Measurements from ENCODE around the gene CASR.
A peak's percentile ranks its signal among the peaks of the same experiment; 100 is the strongest.

CASR gene

GRCh38 chr3:122258757-122259371, 75.4 kb downstream of the CASR start:
- no peak for DNase-seq (ENCODE audit: low read depth)

GRCh38 chr3:122260206-122260605, 76.7 kb downstream of the CASR start:
- DNase-seq (ENCODE audit: low read depth), result no peak

- no peak for DNase-seq (ENCODE audit: low read depth)
These were observed 79.6 kb downstream of the CASR start for GRCh38 chr3:122263058-122263457.

GRCh38 chr3:122263974-122264588, 80.6 kb downstream of the CASR start:
- no peak for DNase-seq (ENCODE audit: low read depth)

GRCh38 chr3:122265957-122266356, 82.5 kb downstream of the CASR start:
- DNase-seq (ENCODE audit: low read depth), result no peak

GRCh38 chr3:122268257-122269024, 85.0 kb downstream of the CASR start:
- DNase-seq (ENCODE audit: low read depth), result no peak

GRCh38 chr3:122269045-122269444, 85.6 kb downstream of the CASR start:
- DNase-seq (ENCODE audit: low read depth), result no peak

- DNase-seq (ENCODE audit: low read depth), result no peak
These were observed 87.9 kb downstream of the CASR start for GRCh38 chr3:122271246-122271898.

GRCh38 chr3:122272879-122273278, 89.4 kb downstream of the CASR start:
- no peak for DNase-seq (ENCODE audit: low read depth)

GRCh38 chr3:122273498-122273897, 90.0 kb downstream of the CASR start:
- no peak for DNase-seq (ENCODE audit: low read depth)

- DNase-seq (ENCODE audit: low read depth), result no peak
These were observed 98.4 kb downstream of the CASR start for GRCh38 chr3:122281891-122282290.

GRCh38 chr3:122283796-122284445, 100.5 kb downstream of the CASR start:
- DNase-seq (ENCODE audit: low read depth), result no peak

GRCh38 chr3:122284486-122284885, 101.0 kb downstream of the CASR start:
- no peak for DNase-seq (ENCODE audit: low read depth)

GRCh38 chr3:122294359-122294758, 110.9 kb downstream of the CASR start:
- DNase-seq (ENCODE audit: low read depth), result no peak

GRCh38 chr3:122295266-122296062, 112.0 kb downstream of the CASR start:
- DNase-seq (ENCODE audit: low read depth), result no peak

- DNase-seq (ENCODE audit: low read depth), result no peak
These were observed 114.8 kb downstream of the CASR start for GRCh38 chr3:122298239-122298638.

- DNase-seq (ENCODE audit: low read depth), result no peak
These were observed 115.7 kb downstream of the CASR start for GRCh38 chr3:122299215-122299614.

GRCh38 chr3:122299872-122300460, 116.5 kb downstream of the CASR start:
- DNase-seq (ENCODE audit: low read depth), result peak; percentile 14

GRCh38 chr3:122301063-122301462, 117.6 kb downstream of the CASR start:
- no peak for DNase-seq (ENCODE audit: low read depth)

GRCh38 chr3:122305818-122306621, 122.6 kb downstream of the CASR start:
- no peak for DNase-seq (ENCODE audit: low read depth)

Measured in T follicular helper cell (primary cell).